GM21723 (cell line): ENCODE results near the gene TMC8.

Experiments
- ATAC-seq: cut with Tn5 transposase; IDR thresholded peaks from one replicate; pipeline ENCODE4 v1.9.1; 2021; ENCODE audit warnings: mild to moderate bottlenecking, moderate library complexity; ENCODE audit not compliant: unreplicated experiment

Gene TMC8

GRCh38 chr17:78122216-78122930, 8.2 kb upstream of the TMC8 start:
- ATAC-seq, result no peak

DNA sequence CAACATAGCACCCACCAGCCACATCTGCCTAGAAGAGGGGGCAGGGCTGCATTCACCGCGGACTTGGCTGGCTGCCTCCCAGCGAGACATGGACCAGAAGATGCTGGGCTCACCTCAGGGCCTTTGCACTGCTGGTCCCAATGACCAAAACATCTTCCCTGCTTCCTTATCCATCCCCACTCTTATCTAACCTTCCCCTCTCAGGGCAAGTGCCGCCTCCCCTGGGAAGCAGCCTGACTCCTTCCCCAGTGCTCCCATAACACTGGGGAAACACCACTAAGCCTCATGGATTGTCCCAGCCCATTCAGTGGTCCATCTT, 7.7 kb upstream of the TMC8 start:
- ATAC-seq, result no peak

- ATAC-seq, result no peak
Observed at GRCh38 chr17:78123258-78123929, 7.2 kb upstream of the TMC8 start.

DNA sequence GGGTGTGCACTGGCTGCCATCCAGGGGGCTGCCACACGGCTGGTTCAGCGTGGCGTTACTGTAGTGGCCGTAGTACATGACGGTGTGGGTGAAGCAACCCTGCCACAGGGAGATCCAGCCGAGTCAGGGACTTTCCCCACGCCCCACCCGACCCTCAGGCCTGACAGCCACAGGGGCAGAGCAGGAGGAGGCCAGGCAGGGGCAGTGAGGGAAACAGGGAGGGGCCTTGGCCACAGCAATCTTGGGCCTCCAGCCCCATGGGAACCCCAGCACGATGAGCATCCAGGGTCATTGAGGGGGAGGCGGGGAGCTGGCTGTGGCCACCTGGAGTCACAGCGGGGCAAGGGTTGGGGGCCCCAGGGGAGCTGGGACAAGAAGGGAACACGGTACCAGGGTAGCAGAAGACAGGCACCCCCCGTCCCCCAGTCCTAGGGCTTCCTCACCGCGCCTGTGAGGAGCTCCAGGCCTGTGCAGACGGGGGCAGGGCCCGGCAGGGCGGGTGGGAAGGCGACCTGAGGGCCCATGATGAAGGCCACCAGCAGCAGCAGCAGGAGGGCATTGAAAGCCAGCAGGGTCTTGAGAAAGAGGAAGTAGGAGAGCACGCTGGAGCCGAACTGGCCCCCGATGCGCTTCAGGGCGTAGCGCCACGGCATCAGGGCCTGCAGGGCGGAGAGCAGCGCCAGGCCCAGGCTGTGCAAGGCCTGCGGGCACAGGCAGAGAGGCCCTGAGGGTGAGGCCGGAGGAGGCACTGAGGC, 6.3 kb upstream of the TMC8 start:
- ATAC-seq, result no peak

GRCh38 chr17:78124836-78125137, 5.8 kb upstream of the TMC8 start:
- no peak for ATAC-seq

GRCh38 chr17:78125138-78125913, 5.2 kb upstream of the TMC8 start:
- no peak for ATAC-seq

- no peak for ATAC-seq
Observed at GRCh38 chr17:78125976-78126894, 4.3 kb upstream of the TMC8 start.

DNA sequence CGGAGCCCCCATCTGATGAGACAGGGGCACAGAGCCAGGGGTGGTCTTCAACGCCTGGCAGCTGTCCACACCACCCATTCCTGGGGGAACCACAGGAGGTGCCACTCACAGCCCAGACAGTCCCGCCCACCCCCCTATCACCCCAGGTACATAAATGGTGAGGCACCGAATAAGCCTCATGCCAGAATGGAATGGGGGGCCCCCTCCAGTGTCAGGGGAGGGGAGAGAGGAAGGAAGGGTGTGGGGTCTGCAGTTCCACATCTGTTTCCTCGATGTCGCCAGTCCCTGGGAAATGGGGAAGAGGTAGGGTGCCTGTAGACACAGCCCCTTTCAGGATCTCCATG, 3.7 kb upstream of the TMC8 start:
- no peak for ATAC-seq

DNA sequence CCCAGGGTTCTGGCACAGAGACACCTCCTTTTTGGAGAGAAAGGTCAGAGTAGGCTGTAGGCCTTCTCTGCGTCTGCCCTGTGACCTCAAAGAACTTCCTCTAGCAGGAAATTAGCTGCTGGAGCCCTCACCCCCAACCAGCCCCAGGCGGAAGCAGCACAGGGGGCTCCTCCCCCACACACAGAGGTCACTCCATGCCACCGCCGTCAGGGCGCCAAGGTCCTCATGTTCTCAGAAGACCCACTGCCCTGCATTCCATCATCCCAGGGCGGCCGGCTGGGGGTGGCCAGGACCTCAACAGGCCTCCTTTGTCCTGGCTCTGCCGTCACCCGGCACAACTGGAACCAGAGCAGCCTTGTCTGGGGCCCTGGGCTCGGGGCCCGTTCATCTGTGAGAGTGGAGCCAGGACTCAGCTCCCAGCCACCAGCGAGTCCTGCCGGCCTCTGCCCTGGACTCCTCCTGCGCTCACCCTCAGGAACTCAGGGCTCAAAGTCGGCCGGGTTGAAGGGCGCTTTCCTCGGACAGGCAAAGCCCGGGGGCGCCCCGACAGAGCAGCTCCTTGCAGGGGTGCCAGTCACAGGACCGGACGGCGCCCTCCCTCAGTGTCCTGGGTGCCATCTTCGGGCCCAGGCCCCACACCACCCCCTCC, 3.2 kb upstream of the TMC8 start:
- ATAC-seq, result no peak

- no peak for ATAC-seq
Observed at GRCh38 chr17:78127888-78128550, 2.6 kb upstream of the TMC8 start.

GRCh38 chr17:78128551-78129350, 1.8 kb upstream of the TMC8 start, which contains the start of gene TMC6:
TSS of gene TMC6 (minus strand) at chr17:78128755. CDS start at chr17:78126832, 1,923 bp downstream.
- no peak for ATAC-seq

DNA sequence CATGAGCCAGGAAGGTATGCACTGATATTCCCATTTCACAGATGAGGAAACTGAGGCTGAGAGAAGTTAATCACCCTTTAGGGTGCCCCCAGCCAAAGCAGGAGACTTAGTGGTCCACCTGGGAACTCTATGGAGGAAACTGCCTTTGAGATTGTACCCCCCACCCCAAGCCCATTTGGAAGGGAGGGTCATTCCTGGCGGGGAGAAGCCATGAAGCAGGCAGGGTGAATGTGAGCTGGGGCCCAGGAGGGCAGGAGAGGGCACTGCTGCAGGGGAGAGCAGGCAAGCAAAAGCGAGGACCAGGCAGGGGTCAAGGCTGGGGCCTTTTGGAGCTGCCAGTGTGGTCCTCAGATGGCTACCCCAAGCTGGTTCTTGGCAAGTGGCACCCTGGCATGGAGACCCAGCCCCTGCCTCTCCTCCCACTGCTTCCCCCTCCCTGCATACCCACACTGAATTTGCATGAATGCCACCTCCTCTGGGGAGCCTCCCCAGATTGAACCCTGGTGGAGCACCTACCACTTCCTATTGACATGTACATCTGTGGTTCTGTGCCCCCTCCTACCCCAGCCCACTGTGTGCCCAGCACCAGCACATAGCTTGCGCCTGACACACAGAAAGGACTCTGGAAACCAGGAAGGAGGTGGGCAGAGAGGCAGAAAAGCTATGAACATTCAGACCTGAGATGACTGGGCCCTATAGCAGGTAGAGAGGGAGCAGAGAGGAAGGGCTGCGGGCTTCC, 1.1 kb upstream of the TMC8 start:
- ATAC-seq, result no peak

DNA sequence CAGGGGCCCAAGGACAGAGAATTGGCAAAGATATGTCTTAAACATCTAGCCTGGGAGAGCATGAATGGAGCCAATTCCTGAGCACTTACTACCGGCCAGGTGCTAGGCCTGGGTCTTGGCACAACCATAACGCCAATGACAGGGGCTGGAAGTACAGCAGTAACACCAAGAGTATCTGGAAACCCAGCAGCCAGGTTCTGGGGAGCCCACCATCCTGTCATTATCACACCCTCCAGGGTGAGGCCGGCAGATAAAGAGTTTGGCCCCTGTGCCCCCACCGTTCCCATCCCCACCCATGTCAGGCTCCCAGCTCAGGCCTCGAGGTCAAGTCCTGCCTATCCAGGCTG, 508 bp upstream of the TMC8 start:
- no peak for ATAC-seq

GRCh38 chr17:78131172-78132083, 857 bp downstream of the TMC8 start:
- ATAC-seq, result no peak

- no peak for ATAC-seq
Observed at GRCh38 chr17:78132084-78132676, 1.6 kb downstream of the TMC8 start.

DNA sequence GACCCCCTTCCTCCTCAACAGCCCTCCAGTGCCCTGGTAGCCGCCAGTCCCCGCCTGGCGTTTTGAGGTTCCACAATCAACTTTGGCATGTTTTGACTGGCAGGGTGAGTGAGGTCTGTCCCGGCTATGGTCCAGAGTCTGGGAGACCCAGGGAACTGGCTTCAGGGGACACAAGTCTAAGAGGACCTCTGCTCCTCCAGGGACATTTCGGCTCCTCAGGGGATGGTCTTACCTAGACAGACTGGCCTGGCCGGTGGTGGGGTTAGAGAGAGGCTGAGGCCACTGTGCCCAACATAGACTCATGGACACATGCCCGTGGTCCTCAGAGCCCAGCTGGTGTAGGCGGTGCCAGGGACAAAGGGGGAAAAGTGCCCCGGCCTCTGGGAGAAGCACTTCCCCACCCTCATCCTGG, 2.2 kb downstream of the TMC8 start:
- no peak for ATAC-seq
